22Rv1 (cell line): ENCODE data around the gene SLC12A2.

Experiments
- ZFX ChIP-seq: fragments of 450-650 bp; IDR thresholded peaks from 2 replicates; pipeline ENCODE4 v1.6.1; 2017; ENCODE audit warnings: antibody characterized with exemption, borderline replicate concordance
- TF ChIP-seq, protein P1 (sequence below): fragments of 450-650 bp; IDR thresholded peaks from 2 replicates; pipeline ENCODE4 v1.5.1; 2017; ENCODE audit warnings: mild to moderate bottlenecking

GRCh38 chr5:128195316-128195715, 111.8 kb downstream of the SLC12A2 start:
- TF ChIP-seq, protein P1, sequence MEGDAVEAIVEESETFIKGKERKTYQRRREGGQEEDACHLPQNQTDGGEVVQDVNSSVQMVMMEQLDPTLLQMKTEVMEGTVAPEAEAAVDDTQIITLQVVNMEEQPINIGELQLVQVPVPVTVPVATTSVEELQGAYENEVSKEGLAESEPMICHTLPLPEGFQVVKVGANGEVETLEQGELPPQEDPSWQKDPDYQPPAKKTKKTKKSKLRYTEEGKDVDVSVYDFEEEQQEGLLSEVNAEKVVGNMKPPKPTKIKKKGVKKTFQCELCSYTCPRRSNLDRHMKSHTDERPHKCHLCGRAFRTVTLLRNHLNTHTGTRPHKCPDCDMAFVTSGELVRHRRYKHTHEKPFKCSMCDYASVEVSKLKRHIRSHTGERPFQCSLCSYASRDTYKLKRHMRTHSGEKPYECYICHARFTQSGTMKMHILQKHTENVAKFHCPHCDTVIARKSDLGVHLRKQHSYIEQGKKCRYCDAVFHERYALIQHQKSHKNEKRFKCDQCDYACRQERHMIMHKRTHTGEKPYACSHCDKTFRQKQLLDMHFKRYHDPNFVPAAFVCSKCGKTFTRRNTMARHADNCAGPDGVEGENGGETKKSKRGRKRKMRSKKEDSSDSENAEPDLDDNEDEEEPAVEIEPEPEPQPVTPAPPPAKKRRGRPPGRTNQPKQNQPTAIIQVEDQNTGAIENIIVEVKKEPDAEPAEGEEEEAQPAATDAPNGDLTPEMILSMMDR = no peak
- TF ChIP-seq ZFX = no peak
